HFF-Myc (cell line): Measurements from ENCODE around the gene SRCAP.

Experiments used
- DNase-seq: peaks from one replicate; pipeline ENCODE4 v3.0.0-alpha.2; 2011; ENCODE audit warnings: low read depth; ENCODE audit errors: extremely low read depth
- H3K4me3 ChIP-seq: replicated peaks from 2 replicates; pipeline ENCODE4 v1.5.1; 2011; ENCODE audit warnings: low read depth, mild to moderate bottlenecking, control low read depth, low read length
- TF ChIP-seq, protein P1 (sequence below): IDR thresholded peaks from 2 replicates; pipeline ENCODE4 v1.5.1; 2012; ENCODE audit warnings: mild to moderate bottlenecking, low read depth, low read length, control low read depth; ENCODE audit errors: missing control alignments

The SRCAP gene

GRCh38 chr16:30748634-30749445 is 49.9 kb downstream of the SRCAP start:
- DNase-seq = no peak
- TF ChIP-seq, protein P1, sequence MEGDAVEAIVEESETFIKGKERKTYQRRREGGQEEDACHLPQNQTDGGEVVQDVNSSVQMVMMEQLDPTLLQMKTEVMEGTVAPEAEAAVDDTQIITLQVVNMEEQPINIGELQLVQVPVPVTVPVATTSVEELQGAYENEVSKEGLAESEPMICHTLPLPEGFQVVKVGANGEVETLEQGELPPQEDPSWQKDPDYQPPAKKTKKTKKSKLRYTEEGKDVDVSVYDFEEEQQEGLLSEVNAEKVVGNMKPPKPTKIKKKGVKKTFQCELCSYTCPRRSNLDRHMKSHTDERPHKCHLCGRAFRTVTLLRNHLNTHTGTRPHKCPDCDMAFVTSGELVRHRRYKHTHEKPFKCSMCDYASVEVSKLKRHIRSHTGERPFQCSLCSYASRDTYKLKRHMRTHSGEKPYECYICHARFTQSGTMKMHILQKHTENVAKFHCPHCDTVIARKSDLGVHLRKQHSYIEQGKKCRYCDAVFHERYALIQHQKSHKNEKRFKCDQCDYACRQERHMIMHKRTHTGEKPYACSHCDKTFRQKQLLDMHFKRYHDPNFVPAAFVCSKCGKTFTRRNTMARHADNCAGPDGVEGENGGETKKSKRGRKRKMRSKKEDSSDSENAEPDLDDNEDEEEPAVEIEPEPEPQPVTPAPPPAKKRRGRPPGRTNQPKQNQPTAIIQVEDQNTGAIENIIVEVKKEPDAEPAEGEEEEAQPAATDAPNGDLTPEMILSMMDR = no peak
- H3K4me3 ChIP-seq = peak overlapping the region; percentile 62

DNA sequence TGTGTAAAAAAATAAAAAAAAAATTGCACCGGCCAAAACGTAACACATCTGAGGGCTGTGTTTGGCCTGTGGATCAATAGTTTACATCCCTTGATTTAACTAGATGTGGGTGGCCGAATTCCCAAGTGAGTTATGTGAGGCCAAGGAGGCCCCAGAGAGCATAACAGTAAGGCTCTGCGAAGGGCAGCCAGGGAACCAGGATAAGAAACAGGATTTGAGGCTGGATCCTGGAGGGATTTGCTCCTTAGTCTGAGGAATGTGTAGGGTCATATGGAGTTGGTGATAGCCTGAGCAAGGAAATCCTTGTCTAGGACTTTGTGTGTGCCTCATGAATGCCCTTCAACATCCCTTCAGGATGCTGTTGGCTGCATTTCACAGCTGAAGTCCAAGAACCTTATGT is 51.2 kb downstream of the SRCAP start:
- DNase-seq = no peak
- TF ChIP-seq, protein P1 = no peak
- H3K4me3 ChIP-seq = no peak overlapping the region

GRCh38 chr16:30750876-30751465 is 52.0 kb downstream of the SRCAP start:
- TF ChIP-seq, protein P1 = no peak

GRCh38 chr16:30753596-30753995 is 54.6 kb downstream of the SRCAP start:
- TF ChIP-seq, protein P1 = no peak
- H3K4me3 ChIP-seq = no peak overlapping the region
- no peak for DNase-seq

More at GRCh38 chr16:30750876-30751465, 52.0 kb downstream of the SRCAP start:
- H3K4me3 ChIP-seq = no peak overlapping the region
- DNase-seq = no peak

- H3K4me3 ChIP-seq = no peak overlapping the region
- TF ChIP-seq, protein P1 = no peak
- no peak for DNase-seq
Observed at GRCh38 chr16:30755955-30756780, 57.2 kb downstream of the SRCAP start.

DNA sequence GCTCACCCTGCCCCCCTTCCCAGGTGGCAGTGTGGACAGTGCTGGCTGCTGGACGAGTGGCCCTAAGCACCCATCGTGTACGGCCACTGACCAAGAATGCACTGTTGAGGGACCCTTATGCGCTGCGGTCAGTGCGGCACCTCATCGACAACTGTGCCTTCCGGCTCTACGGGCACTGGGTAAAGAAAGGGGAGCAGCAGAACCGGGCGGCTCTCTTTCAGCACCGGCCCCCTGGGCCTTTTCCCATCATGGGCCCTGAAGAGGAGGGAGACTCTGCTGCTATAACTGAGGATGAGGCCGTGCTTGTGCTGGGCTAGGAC is 57.8 kb downstream of the SRCAP start:
- no peak overlapping the region for H3K4me3 ChIP-seq
- DNase-seq = no peak
- TF ChIP-seq, protein P1 = no peak
